WTC11 (cell line): ENCODE measurements around the gene LRRC63.

Source experiments
- ATF1 ChIP-seq: sonication (generic); formaldehyde crosslinking; IDR thresholded peaks from 2 replicates; pipeline ENCODE4 v1.8.1; 2023; ENCODE audit warnings: mild to moderate bottlenecking, moderate library complexity, missing genetic modification reagents
- ATF2 ChIP-seq: sonication (generic); formaldehyde crosslinking; IDR thresholded peaks from 2 replicates; pipeline ENCODE4 v1.8.1; 2022; ENCODE audit warnings: low read depth, missing genetic modification reagents, borderline replicate concordance
- CTCF ChIP-seq: fragments of 200-600 bp; IDR thresholded peaks from 2 replicates; pipeline ENCODE4 v1.8.0; 2022; ENCODE audit warnings: antibody characterized with exemption
- ESRRA ChIP-seq: sonication (generic); formaldehyde crosslinking; IDR thresholded peaks from 2 replicates; pipeline ENCODE4 v1.8.1; 2022; ENCODE audit warnings: mild to moderate bottlenecking, missing genetic modification reagents, borderline replicate concordance
- GABPB1 ChIP-seq: sonication (generic); formaldehyde crosslinking; IDR thresholded peaks from 2 replicates; pipeline ENCODE4 v1.8.1; 2023; ENCODE audit warnings: mild to moderate bottlenecking, missing genetic modification reagents
- HMGXB4 ChIP-seq: sonication (generic); formaldehyde crosslinking; IDR thresholded peaks from 2 replicates; pipeline ENCODE4 v1.8.1; 2023; ENCODE audit warnings: mild to moderate bottlenecking, moderate library complexity, missing genetic modification reagents
- IRF2 ChIP-seq: sonication (generic); formaldehyde crosslinking; IDR thresholded peaks from 2 replicates; pipeline ENCODE4 v1.8.0; 2022; ENCODE audit warnings: low read depth, missing genetic modification reagents, borderline replicate concordance
- MAX ChIP-seq: sonication (generic); formaldehyde crosslinking; IDR thresholded peaks from 2 replicates; pipeline ENCODE4 v1.8.0; 2022; ENCODE audit warnings: mild to moderate bottlenecking, missing genetic modification reagents
- NFYB ChIP-seq: sonication (generic); formaldehyde crosslinking; conservative IDR thresholded peaks from 2 replicates; pipeline ENCODE4 v1.8.0; 2022; ENCODE audit warnings: low read depth, missing genetic modification reagents
- SP1 ChIP-seq: sonication (generic); formaldehyde crosslinking; conservative IDR thresholded peaks from 2 replicates; pipeline ENCODE4 v1.8.1; 2022; ENCODE audit warnings: missing genetic modification reagents
- TEAD1 ChIP-seq: sonication (generic); formaldehyde crosslinking; IDR thresholded peaks from 2 replicates; pipeline ENCODE4 v1.8.0; 2022; ENCODE audit warnings: mild to moderate bottlenecking, missing genetic modification reagents
- USF2 ChIP-seq: sonication (generic); formaldehyde crosslinking; IDR thresholded peaks from 2 replicates; pipeline ENCODE4 v1.8.1; 2023; ENCODE audit warnings: mild to moderate bottlenecking, missing genetic modification reagents, moderate library complexity
- ZNF263 ChIP-seq: sonication (generic); formaldehyde crosslinking; IDR thresholded peaks from 2 replicates; pipeline ENCODE4 v1.8.1; 2022; ENCODE audit warnings: low read depth, mild to moderate bottlenecking, moderate library complexity, missing genetic modification reagents
- ZNF512 ChIP-seq: sonication (generic); formaldehyde crosslinking; IDR thresholded peaks from 2 replicates; pipeline ENCODE4 v1.8.1; 2022; ENCODE audit warnings: missing genetic modification reagents, borderline replicate concordance

- TF ChIP-seq CTCF (no peak), TEAD1 (CRISPR knock-in tag) (no peak), SP1 (no peak), ATF2 (CRISPR knock-in tag) (no peak), IRF2 (CRISPR knock-in tag) (no peak), ESRRA (CRISPR knock-in tag) (no peak), ATF1 (CRISPR knock-in tag) (no peak), NFYB (CRISPR knock-in tag) (no peak), HMGXB4 (CRISPR knock-in tag) (no peak), MAX (CRISPR knock-in tag) (no peak), GABPB1 (CRISPR knock-in tag) (no peak), USF2 (no peak), ZNF263 (no peak), ZNF512 (no peak)
These were observed 16.7 kb upstream of the LRRC63 start for GRCh38 chr13:46195016-46195415.
